ENCODE measurements around the gene MPST.

MPST gene

GRCh38 chr22:36979016-36979910 lies 40.3 kb upstream of the MPST start:
- no peak for DNase-seq (ENCODE audit: extremely low spot score)
- ChIA-PET POLR2A (interaction anchor here (1.4 kb wide), 1 partner anchor 203 kb away, joined by 5 read pairs; the partner anchor contains the start of gene IFT27), CTCF (interaction anchor here (1.2 to 1.7 kb wide), 2 partner anchors 123 to 203 kb away, joined by 3 to 7 read pairs; partner anchors contain the start of gene IFT27)
- TF ChIP-seq FOXM1 (IDR thresholded peaks at IDR 0.05; ENCODE audit: borderline replicate concordance) (no peak), SP1 (IDR thresholded peaks at IDR 0.05) (no peak), FOXK2 (IDR thresholded peaks at IDR 0.05) (no peak), ARNT (IDR thresholded peaks at IDR 0.05) (no peak), BHLHE40 (IDR thresholded peaks at IDR 0.05; ENCODE audit: borderline replicate concordance) (no peak), CTBP1 (IDR thresholded peaks at IDR 0.05; ENCODE audit: borderline replicate concordance) (no peak), NFRKB (IDR thresholded peaks at IDR 0.05) (no peak), LEF1 (IDR thresholded peaks at IDR 0.05; ENCODE audit: borderline replicate concordance) (no peak), ELF4 (IDR thresholded peaks at IDR 0.05) (no peak), L3MBTL2 (conservative IDR thresholded peaks at IDR 0.05) (no peak), PKNOX1 (IDR thresholded peaks at IDR 0.05) (no peak), TARDBP (IDR thresholded peaks at IDR 0.05) (no peak), HDGF (IDR thresholded peaks at IDR 0.05; ENCODE audit: borderline replicate concordance) (no peak), ZNF384 (IDR thresholded peaks at IDR 0.05) (no peak), FOXA1 (IDR thresholded peaks at IDR 0.05) (no peak), SUZ12 (IDR thresholded peaks at IDR 0.05) (no peak)

DNA sequence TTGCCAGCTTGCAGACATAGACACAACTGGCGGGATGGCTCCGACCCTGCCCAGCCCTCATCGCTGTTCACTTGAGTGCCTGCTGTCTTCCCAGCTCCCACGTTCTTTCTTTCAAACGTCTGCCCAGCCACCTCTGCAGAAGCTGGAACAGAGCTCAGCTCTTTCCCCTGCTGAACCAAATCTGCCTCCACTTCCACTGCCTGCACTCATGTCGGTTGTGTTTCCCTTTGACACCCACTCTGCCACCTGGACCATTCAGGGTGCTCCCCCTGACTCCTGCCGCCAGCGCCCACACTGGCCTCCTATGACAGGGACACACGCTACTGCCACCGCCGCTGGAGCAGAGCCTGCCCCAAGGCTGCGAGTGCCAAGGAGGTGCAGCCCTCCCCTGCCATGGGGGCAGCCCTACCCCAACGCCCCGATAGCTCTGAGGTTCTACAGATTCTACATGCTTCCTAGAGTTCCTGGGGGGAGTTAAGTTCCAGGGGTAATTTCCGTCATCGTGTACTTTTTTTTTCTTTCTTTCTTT lies 38.2 kb upstream of the MPST start:
- no peak for DNase-seq (ENCODE audit: extremely low spot score)
- CTCF ChIA-PET = interaction anchor here (1.7 kb wide), 1 partner anchor 125 kb away, joined by 7 read pairs; no protein-coding TSS in a partner anchor
- POLR2A ChIA-PET = no interaction called here
- no peak for TF ChIP-seq L3MBTL2 (conservative IDR thresholded peaks at IDR 0.05)
- TF ChIP-seq FOXA1 (IDR thresholded peaks at IDR 0.05) = no peak
- no peak for TF ChIP-seq ARNT (IDR thresholded peaks at IDR 0.05)
- no peak for TF ChIP-seq TARDBP (IDR thresholded peaks at IDR 0.05)
- no peak for TF ChIP-seq HDGF (IDR thresholded peaks at IDR 0.05; ENCODE audit: borderline replicate concordance)

- POLR2A ChIA-PET = interaction anchor here (1.4 kb wide), 1 partner anchor 206 kb away, joined by 3 read pairs; the partner anchor contains the start of gene IFT27
These were observed 37.4 kb upstream of the MPST start for GRCh38 chr22:36982136-36982535.

DNA sequence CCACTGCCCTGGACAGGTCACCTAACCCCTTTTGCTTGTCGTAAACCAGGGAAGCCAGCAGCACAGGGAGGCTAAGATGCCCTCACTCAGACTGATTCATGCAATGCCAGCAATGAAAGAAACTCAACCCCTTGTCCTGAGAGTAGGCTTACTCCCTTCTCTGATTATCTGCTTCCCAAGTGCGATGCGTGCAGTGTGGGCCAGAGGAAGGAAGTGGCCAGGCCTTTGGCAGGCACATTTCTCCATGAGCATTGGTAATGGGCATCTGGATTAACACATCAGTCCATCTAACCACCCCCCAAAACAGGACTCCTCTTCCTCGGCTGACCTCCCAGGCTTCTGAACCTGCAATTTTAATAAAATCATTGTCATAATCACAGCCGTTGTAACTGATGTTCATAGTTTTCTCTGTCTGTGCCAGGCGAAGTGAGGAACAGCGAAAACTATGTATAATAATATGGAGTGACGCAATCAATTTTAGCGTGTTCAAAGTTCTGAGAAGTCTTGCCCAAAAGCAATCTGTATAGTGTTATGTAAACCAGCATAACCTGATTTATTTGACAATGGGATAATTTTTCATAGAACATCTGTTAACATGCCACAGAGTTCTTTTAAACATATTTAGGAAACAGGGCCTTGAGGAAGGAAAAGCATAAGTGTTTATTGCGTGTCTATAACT lies 34.2 kb upstream of the MPST start:
- ChIA-PET POLR2A (no interaction called here), CTCF (interaction anchor here (0.7 kb wide), 1 partner anchor 58 kb away, joined by 5 read pairs; no protein-coding TSS in a partner anchor)
- no peak for DNase-seq (ENCODE audit: extremely low spot score)
- TF ChIP-seq FOXM1 (IDR thresholded peaks at IDR 0.05; ENCODE audit: borderline replicate concordance) (no peak), PKNOX1 (IDR thresholded peaks at IDR 0.05) (no peak), TARDBP (IDR thresholded peaks at IDR 0.05) (no peak), FOXK2 (IDR thresholded peaks at IDR 0.05) (no peak), ELF4 (IDR thresholded peaks at IDR 0.05) (no peak), SUZ12 (IDR thresholded peaks at IDR 0.05) (no peak), NFRKB (IDR thresholded peaks at IDR 0.05) (no peak)

More at GRCh38 chr22:36982136-36982535, 37.4 kb upstream of the MPST start:
- TF ChIP-seq PKNOX1 (IDR thresholded peaks at IDR 0.05) = no peak
- no peak for TF ChIP-seq HDGF (IDR thresholded peaks at IDR 0.05; ENCODE audit: borderline replicate concordance)
- no peak for TF ChIP-seq TARDBP (IDR thresholded peaks at IDR 0.05)
- TF ChIP-seq SUZ12 (IDR thresholded peaks at IDR 0.05) = no peak
- DNase-seq (ENCODE audit: extremely low spot score) = no peak
- CTCF ChIA-PET = interaction anchor here (1.1 kb wide), 1 partner anchor 224 kb away, joined by 3 read pairs; no protein-coding TSS in a partner anchor

DNA sequence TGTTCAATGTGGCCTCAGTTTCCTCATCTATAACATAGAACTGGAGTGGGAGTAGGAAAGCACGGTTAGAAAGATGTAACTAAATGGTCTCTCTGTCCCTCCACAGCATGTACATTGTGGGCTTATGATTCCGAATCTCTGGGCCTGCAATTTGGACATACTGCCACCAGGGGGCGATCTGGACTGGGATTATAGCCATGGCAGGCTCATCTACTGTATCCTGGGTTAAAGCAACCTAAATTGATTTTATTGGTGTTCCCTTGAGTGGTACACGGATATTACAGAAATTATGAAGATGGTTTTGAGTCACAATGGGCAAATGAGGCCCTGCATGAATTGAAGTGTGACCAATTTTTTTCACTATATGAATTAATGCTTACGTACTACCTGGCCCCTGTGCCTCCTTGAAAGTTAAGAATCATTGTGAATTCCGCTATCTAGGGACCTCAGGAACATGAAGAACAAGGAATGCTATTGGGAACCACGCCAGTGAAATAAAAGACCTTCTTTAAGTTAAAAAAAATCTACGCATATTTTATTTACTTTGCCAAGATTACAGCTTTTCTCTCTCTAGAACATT lies 33.2 kb upstream of the MPST start:
- DNase-seq (ENCODE audit: extremely low spot score) = no peak
- ChIA-PET CTCF (interaction anchor here (0.7 kb wide), 1 partner anchor 57 kb away, joined by 5 read pairs; no protein-coding TSS in a partner anchor), POLR2A (no interaction called here)
- TF ChIP-seq HDGF (IDR thresholded peaks at IDR 0.05; ENCODE audit: borderline replicate concordance) (no peak), LEF1 (IDR thresholded peaks at IDR 0.05; ENCODE audit: borderline replicate concordance) (no peak), FOXM1 (IDR thresholded peaks at IDR 0.05; ENCODE audit: borderline replicate concordance) (no peak), CTBP1 (IDR thresholded peaks at IDR 0.05; ENCODE audit: borderline replicate concordance) (no peak), FOXK2 (IDR thresholded peaks at IDR 0.05) (no peak), PKNOX1 (IDR thresholded peaks at IDR 0.05) (no peak), ARNT (IDR thresholded peaks at IDR 0.05) (no peak), ELF4 (IDR thresholded peaks at IDR 0.05) (no peak), L3MBTL2 (conservative IDR thresholded peaks at IDR 0.05) (no peak), TARDBP (IDR thresholded peaks at IDR 0.05) (no peak), NFRKB (IDR thresholded peaks at IDR 0.05) (no peak), FOXA1 (IDR thresholded peaks at IDR 0.05) (no peak), SP1 (IDR thresholded peaks at IDR 0.05) (no peak), ZNF384 (IDR thresholded peaks at IDR 0.05) (no peak), SUZ12 (IDR thresholded peaks at IDR 0.05) (no peak), BHLHE40 (IDR thresholded peaks at IDR 0.05; ENCODE audit: borderline replicate concordance) (no peak)
